Upper lobe of left lung (tissue), 4 donors: ENCODE results near the gene ANKRD63.

Source experiments
- CTCF ChIP-seq, 6 experiments: fragments of 450-650 bp in 4 of 6; fragments of 200-600 bp in 2 of 6; sonication (generic) in 2 of 6; IDR thresholded peaks; one replicate each; pipeline ENCODE4 v1.5.1; 2016 to 2019; ENCODE audit warnings: antibody characterized with exemption in 6 of 6
- POLR2A ChIP-seq, 4 donors: fragments of 450-650 bp; IDR thresholded peaks; one replicate each; pipeline ENCODE4 v1.5.1; 2016 to 2017; ENCODE audit warnings: antibody characterized with exemption in 4 of 4, mild to moderate bottlenecking in 2 of 4

- no peak for TF ChIP-seq CTCF (IDR thresholded peaks at IDR 0.05)
- TF ChIP-seq POLR2A (IDR thresholded peaks at IDR 0.05) = no peak
Measured at GRCh38 chr15:40281801-40282146, 1.1 kb downstream of the ANKRD63 start.
